Gastrocnemius medialis (tissue), 4 donors: ENCODE data around the gene PRKN. TPM values are rescaled to one million over a fixed set of nuclear protein-coding genes. Genes with fewer than 3 reads are reported as not detected.

Source experiments
- ATAC-seq, 2 donors: fragments of 150-250 bp; one replicate each; pipeline ENCODE4 v1.9.1; 2016
- DNase-seq, 2 donors: peaks; one replicate each; pipeline ENCODE4 v3.0.0-alpha.2; 2019
- H3K27ac ChIP-seq, 4 donors: fragments of 200-600 bp; sonication (generic); 1 replicate in 1 of 4; 2 replicates in 3 of 4; pipeline ENCODE4 v1.5.1; 2016 to 2018; ENCODE audit warnings: mild to moderate bottlenecking in 2 of 4, moderate library complexity in 1 of 4
- H3K27me3 ChIP-seq, 3 donors: fragments of 200-600 bp; sonication (generic) in 2 of 3; 1 replicate in 1 of 3; 2 replicates in 2 of 3; pipeline versions ENCODE4 v1.5.1 to v1.6.0; 2016 to 2019; ENCODE audit warnings: mild to moderate bottlenecking in 1 of 3, moderate library complexity in 1 of 3
- H3K36me3 ChIP-seq, 2 donors: fragments of 200-600 bp; sonication (generic) in 1 of 2; one replicate each; pipeline ENCODE4 v1.5.1; 2017 to 2018
- H3K4me1 ChIP-seq, 2 donors: fragments of 200-600 bp; sonication (generic) in 1 of 2; one replicate each; pipeline ENCODE4 v1.5.1; 2016 to 2017; ENCODE audit warnings: mild to moderate bottlenecking in 2 of 2
- H3K4me3 ChIP-seq, 4 donors: fragments of 200-600 bp; sonication (generic) in 3 of 4; 1 replicate in 1 of 4; 2 replicates in 3 of 4; pipeline ENCODE4 v1.5.1; 2016 to 2019; ENCODE audit warnings: mild to moderate bottlenecking in 2 of 4
- H3K9me3 ChIP-seq, 3 donors: fragments of 200-600 bp; sonication (generic) in 2 of 3; 1 replicate in 1 of 3; 2 replicates in 2 of 3; pipeline ENCODE4 v1.5.1; 2016 to 2019
- POLR2A ChIP-seq, 2 donors: fragments of 450-650 bp; IDR thresholded peaks; one replicate each; pipeline ENCODE4 v1.6.1; 2017; ENCODE audit warnings: antibody characterized with exemption in 2 of 2, mild to moderate bottlenecking in 2 of 2, moderate library complexity in 2 of 2
- in situ Hi-C, 4 donors: fragments of 200-750 bp; cut with MboI; loops; one replicate each; pipeline versions ENCODE4 v1.15.0 to v1.8.0; 2017; ENCODE audit warnings: low sequenced_read_pairs in 4 of 4
- intact Hi-C: fragments of 100-400 bp; cut with DNase I; formaldehyde crosslinking; loops from one replicate; pipeline ENCODE4 v1.15.1; 2023; ENCODE audit warnings: low total_unique reads
- total RNA-seq, 4 donors: library from RNA; depleted of rRNA; stranded (reverse); fragments of >200 nt; gene quantifications; one replicate each; pipeline versions ENCODE4 v1.1.0 to v1.2.3, GENCODE V29; 2016
- TF ChIP-seq, protein P1 (sequence below), 5 experiments: fragments of 450-650 bp in 3 of 5; fragments of 200-600 bp in 2 of 5; sonication (generic) in 2 of 5; IDR thresholded peaks in 4 of 5; conservative IDR thresholded peaks in 1 of 5; 1 replicate in 4 of 5; 2 replicates in 1 of 5; pipeline ENCODE4 v1.5.1; 2016 to 2019; ENCODE audit warnings: antibody characterized with exemption in 5 of 5, mild to moderate bottlenecking in 3 of 5, moderate library complexity in 3 of 5

Gene PRKN
- total RNA-seq, 4 donors from 2014 or later: 8.4 to 21.6 (median 13.7) TPM

GRCh38 chr6:161393292-161393691 lies 1334.3 kb downstream of the PRKN start:
- Histone ChIP-seq H3K27me3 (no peaks in the 10 kb centered on the region), H3K27ac (no peak overlapping the region), H3K4me3 (no peak overlapping the region), H3K36me3 (no peaks in the 10 kb centered on the region), H3K4me1 (peaks cover 9 to 18% of the 10 kb centered on the region in 2 donors), H3K9me3 (no peaks in the 10 kb centered on the region)
- DNase-seq (no peak), ATAC-seq (no peak)
- intact Hi-C loops (loop anchor here (5.0 kb wide), 1 partner anchor 304 kb away; no protein-coding TSS in a partner anchor), in situ Hi-C loops (loop anchor here in 1 of 4 donors (5.0 kb wide), 1 partner anchor 104 kb away; no protein-coding TSS in a partner anchor)
- TF ChIP-seq POLR2A (IDR thresholded peaks at IDR 0.05): no peak
- TF ChIP-seq, protein P1, sequence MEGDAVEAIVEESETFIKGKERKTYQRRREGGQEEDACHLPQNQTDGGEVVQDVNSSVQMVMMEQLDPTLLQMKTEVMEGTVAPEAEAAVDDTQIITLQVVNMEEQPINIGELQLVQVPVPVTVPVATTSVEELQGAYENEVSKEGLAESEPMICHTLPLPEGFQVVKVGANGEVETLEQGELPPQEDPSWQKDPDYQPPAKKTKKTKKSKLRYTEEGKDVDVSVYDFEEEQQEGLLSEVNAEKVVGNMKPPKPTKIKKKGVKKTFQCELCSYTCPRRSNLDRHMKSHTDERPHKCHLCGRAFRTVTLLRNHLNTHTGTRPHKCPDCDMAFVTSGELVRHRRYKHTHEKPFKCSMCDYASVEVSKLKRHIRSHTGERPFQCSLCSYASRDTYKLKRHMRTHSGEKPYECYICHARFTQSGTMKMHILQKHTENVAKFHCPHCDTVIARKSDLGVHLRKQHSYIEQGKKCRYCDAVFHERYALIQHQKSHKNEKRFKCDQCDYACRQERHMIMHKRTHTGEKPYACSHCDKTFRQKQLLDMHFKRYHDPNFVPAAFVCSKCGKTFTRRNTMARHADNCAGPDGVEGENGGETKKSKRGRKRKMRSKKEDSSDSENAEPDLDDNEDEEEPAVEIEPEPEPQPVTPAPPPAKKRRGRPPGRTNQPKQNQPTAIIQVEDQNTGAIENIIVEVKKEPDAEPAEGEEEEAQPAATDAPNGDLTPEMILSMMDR (IDR thresholded peaks at IDR 0.05 in 4 of 5, conservative IDR thresholded peaks at IDR 0.05 in 1 of 5): no peak

GRCh38 chr6:161389756-161390155 lies 1337.8 kb downstream of the PRKN start:
- intact Hi-C loops: loop anchor here (5.0 kb wide), 1 partner anchor 308 kb away; no protein-coding TSS in a partner anchor
- no peak overlapping the region for H3K27ac ChIP-seq
- ATAC-seq: no peak
- in situ Hi-C loops: loop anchor here in 1 of 4 donors (5.0 kb wide), 1 partner anchor 108 kb away; no protein-coding TSS in a partner anchor
- peaks cover 0 to 9% of the 10 kb centered on the region in 2 donors for H3K4me1 ChIP-seq
- H3K4me3 ChIP-seq: no peak overlapping the region
- H3K36me3 ChIP-seq: no peaks in the 10 kb centered on the region
- TF ChIP-seq, protein P1 (IDR thresholded peaks at IDR 0.05 in 4 of 5, conservative IDR thresholded peaks at IDR 0.05 in 1 of 5): no peak
- TF ChIP-seq POLR2A (IDR thresholded peaks at IDR 0.05): no peak
- DNase-seq: no peak
- H3K9me3 ChIP-seq: no peaks in the 10 kb centered on the region
- no peaks in the 10 kb centered on the region for H3K27me3 ChIP-seq

- Histone ChIP-seq H3K4me1 (no peaks in the 10 kb centered on the region), H3K9me3 (no peaks in the 10 kb centered on the region), H3K27ac (no peak overlapping the region), H3K36me3 (no peaks in the 10 kb centered on the region), H3K4me3 (no peak overlapping the region), H3K27me3 (no peaks in the 10 kb centered on the region)
- intact Hi-C loops: no loop called here
- no peak for TF ChIP-seq POLR2A (IDR thresholded peaks at IDR 0.05)
- TF ChIP-seq, protein P1 (IDR thresholded peaks at IDR 0.05 in 4 of 5, conservative IDR thresholded peaks at IDR 0.05 in 1 of 5): no peak
- in situ Hi-C loops: no loop called here
- ATAC-seq (no peak), DNase-seq (no peak)
These were observed 1343.6 kb downstream of the PRKN start for GRCh38 chr6:161383951-161384350.

- Histone ChIP-seq H3K36me3 (no peaks in the 10 kb centered on the region), H3K4me1 (peaks cover 0 to 7% of the 10 kb centered on the region in 2 donors), H3K27ac (no peak overlapping the region), H3K9me3 (no peaks in the 10 kb centered on the region), H3K27me3 (no peaks in the 10 kb centered on the region), H3K4me3 (no peak overlapping the region)
- intact Hi-C loops: no loop called here
- in situ Hi-C loops: no loop called here
- no peak for DNase-seq
- no peak for ATAC-seq
- TF ChIP-seq, protein P1 (IDR thresholded peaks at IDR 0.05 in 4 of 5, conservative IDR thresholded peaks at IDR 0.05 in 1 of 5): no peak
- TF ChIP-seq POLR2A (IDR thresholded peaks at IDR 0.05): no peak
These were observed 1347.6 kb downstream of the PRKN start for GRCh38 chr6:161379834-161380582.
